A673 (cell line): ENCODE data around the gene WDHD1. TPM values are rescaled to one million over a fixed set of nuclear protein-coding genes. Genes with fewer than 3 reads are reported as not detected.

Experiments
- BruUV-seq: library from RNA; stranded (reverse); fragments of 400-500 nt; replicated peaks from 2 replicates; lab custom pipeline; 2021; lab: Mats Ljungman, UMichigan
- CTCF ChIA-PET: fragments of 300-600 bp; sonication (Branson Sonifier 250); formaldehyde crosslinking; loops from one replicate; lab custom pipeline; 2022; ENCODE audit warnings: antibody characterized with exemption; lab: Charles Lee
- POLR2A ChIA-PET: fragments of 300-600 bp; sonication (Branson Sonifier 250); formaldehyde crosslinking; loops from one replicate; lab custom pipeline; 2022; ENCODE audit warnings: antibody characterized with exemption; ENCODE audit not compliant: low non-redundant PET; lab: Charles Lee
- DNase-seq: peaks from one replicate; pipeline ENCODE4 v3.0.0-alpha.2; 2015; ENCODE audit warnings: low spot score
- H3K27ac ChIP-seq: fragments of 200-600 bp; sonication (generic); 2 replicates; pipeline ENCODE4 v1.5.1; 2016; ENCODE audit warnings: mixed run types, low read depth, mild to moderate bottlenecking, mixed read lengths, antibody characterized with exemption, low read length; ENCODE audit not compliant: poor library complexity, severe bottlenecking
- H3K27me3 ChIP-seq: fragments of 200-600 bp; sonication (generic); replicated peaks from 2 replicates; pipeline ENCODE4 v1.6.1; 2017; ENCODE audit warnings: mixed run types, low read depth, mild to moderate bottlenecking, mixed read lengths, antibody characterized with exemption, low read length; ENCODE audit not compliant: insufficient read depth, poor library complexity
- H3K36me3 ChIP-seq: fragments of 200-600 bp; sonication (generic); 2 replicates; pipeline ENCODE4 v1.6.1; 2016; ENCODE audit warnings: mixed run types, mild to moderate bottlenecking, mixed read lengths, antibody characterized with exemption, low read length; ENCODE audit not compliant: insufficient read depth, poor library complexity, severe bottlenecking
- H3K4me1 ChIP-seq: fragments of 200-600 bp; sonication (generic); 2 replicates; pipeline ENCODE4 v1.6.1; 2017; ENCODE audit warnings: mixed run types, mild to moderate bottlenecking, mixed read lengths, antibody characterized with exemption, low read length; ENCODE audit not compliant: insufficient read depth, poor library complexity, severe bottlenecking
- H3K4me3 ChIP-seq: fragments of 200-600 bp; sonication (generic); 2 replicates; pipeline ENCODE4 v1.5.1; 2016; ENCODE audit warnings: low read depth, mixed run types, mild to moderate bottlenecking, mixed read lengths, low read length; ENCODE audit not compliant: poor library complexity, severe bottlenecking
- H3K9me3 ChIP-seq: fragments of 200-600 bp; sonication (generic); 2 replicates; pipeline ENCODE4 v1.6.1; 2016; ENCODE audit warnings: mixed run types, low read depth, mild to moderate bottlenecking, mixed read lengths, antibody characterized with exemption, low read length; ENCODE audit not compliant: poor library complexity, severe bottlenecking
- EZH2 ChIP-seq: fragments of 200-600 bp; sonication (generic); IDR thresholded peaks from 2 replicates; pipeline ENCODE4 v1.6.1; 2017; ENCODE audit warnings: borderline replicate concordance, low read depth, mild to moderate bottlenecking, mixed read lengths, antibody characterized with exemption, low read length; ENCODE audit not compliant: poor library complexity, severe bottlenecking
- intact Hi-C: fragments of 100-400 bp; cut with micrococcal nuclease; formaldehyde crosslinking; loops from one replicate; pipeline ENCODE4 v1.10.0; 2022; ENCODE audit not compliant: unreplicated experiment
- total RNA-seq: library from RNA; stranded (reverse); gene quantifications from 2 replicates; pipeline ENCODE4 v1.2.3, GENCODE V29; 2021
- TF ChIP-seq, protein P1 (sequence below): fragments of 300-800, 200-600 bp; sonication (generic); conservative IDR thresholded peaks from 2 replicates; pipeline ENCODE4 v1.5.1; 2017; ENCODE audit warnings: low read depth, mild to moderate bottlenecking, antibody characterized with exemption, low read length, moderate library complexity, mixed read lengths

WDHD1 gene
- total RNA-seq, 1 experiment from 2014 or later = 52.7 TPM

GRCh38 chr14:54933006-54933405, 93.9 kb downstream of the WDHD1 start:
- DNase-seq = no peak
- Histone ChIP-seq H3K36me3 (no peaks in the 10 kb centered on the region), H3K27me3 (no peaks in the 10 kb centered on the region), H3K9me3 (no peaks in the 10 kb centered on the region), H3K27ac (no peak overlapping the region), H3K4me1 (peaks cover 6% of the 10 kb centered on the region), H3K4me3 (no peak overlapping the region)
- no TSS peak for BruUV-seq
- POLR2A ChIA-PET = no interaction called here
- CTCF ChIA-PET = no interaction called here
- intact Hi-C loops = no loop called here
- TF ChIP-seq, protein P1, sequence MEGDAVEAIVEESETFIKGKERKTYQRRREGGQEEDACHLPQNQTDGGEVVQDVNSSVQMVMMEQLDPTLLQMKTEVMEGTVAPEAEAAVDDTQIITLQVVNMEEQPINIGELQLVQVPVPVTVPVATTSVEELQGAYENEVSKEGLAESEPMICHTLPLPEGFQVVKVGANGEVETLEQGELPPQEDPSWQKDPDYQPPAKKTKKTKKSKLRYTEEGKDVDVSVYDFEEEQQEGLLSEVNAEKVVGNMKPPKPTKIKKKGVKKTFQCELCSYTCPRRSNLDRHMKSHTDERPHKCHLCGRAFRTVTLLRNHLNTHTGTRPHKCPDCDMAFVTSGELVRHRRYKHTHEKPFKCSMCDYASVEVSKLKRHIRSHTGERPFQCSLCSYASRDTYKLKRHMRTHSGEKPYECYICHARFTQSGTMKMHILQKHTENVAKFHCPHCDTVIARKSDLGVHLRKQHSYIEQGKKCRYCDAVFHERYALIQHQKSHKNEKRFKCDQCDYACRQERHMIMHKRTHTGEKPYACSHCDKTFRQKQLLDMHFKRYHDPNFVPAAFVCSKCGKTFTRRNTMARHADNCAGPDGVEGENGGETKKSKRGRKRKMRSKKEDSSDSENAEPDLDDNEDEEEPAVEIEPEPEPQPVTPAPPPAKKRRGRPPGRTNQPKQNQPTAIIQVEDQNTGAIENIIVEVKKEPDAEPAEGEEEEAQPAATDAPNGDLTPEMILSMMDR = no peak
- TF ChIP-seq EZH2 = no peak

DNA sequence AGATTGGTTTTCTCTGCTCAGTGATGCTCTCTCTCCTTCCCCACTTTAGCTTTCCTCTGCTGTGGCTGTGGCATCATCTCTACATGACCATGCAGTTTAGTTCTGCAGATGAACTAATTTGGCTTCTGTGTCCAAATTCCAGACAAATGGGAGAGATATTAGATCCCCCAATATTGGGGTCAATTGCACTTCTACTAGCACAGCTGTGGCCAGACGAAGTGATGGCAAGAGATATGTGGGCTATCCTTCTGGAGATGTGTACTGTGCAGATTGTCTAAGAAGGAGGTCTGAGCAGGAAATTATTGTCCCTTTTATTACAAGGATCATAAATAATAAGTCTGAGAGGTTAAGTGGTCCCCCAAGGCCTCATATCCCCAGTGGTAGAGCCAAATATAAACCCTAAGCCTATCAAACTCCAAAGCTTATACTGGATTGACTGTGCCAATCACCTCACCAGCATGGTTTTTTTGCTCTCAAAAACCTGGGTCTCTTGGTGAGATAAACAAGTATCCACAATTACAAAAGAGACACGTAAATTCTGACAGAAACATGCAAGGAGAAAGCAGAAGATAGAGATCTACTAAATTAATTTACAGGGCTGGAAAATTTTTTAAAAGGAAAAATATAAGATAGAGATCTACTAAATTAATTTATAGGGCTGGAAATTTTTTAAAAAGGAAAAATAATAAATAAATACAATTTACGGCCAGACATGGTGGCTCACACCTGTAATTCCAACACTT, 95.1 kb downstream of the WDHD1 start:
- H3K27me3 ChIP-seq = no peaks in the 10 kb centered on the region
- intact Hi-C loops = no loop called here
- no peak overlapping the region for H3K4me3 ChIP-seq
- peaks cover 6% of the 10 kb centered on the region for H3K4me1 ChIP-seq
- TF ChIP-seq, protein P1 = no peak
- TF ChIP-seq EZH2 = no peak
- DNase-seq = no peak
- BruUV-seq = no TSS peak
- no peaks in the 10 kb centered on the region for H3K9me3 ChIP-seq
- POLR2A ChIA-PET = no interaction called here
- no peaks in the 10 kb centered on the region for H3K36me3 ChIP-seq
- no peak overlapping the region for H3K27ac ChIP-seq
- CTCF ChIA-PET = no interaction called here

DNA sequence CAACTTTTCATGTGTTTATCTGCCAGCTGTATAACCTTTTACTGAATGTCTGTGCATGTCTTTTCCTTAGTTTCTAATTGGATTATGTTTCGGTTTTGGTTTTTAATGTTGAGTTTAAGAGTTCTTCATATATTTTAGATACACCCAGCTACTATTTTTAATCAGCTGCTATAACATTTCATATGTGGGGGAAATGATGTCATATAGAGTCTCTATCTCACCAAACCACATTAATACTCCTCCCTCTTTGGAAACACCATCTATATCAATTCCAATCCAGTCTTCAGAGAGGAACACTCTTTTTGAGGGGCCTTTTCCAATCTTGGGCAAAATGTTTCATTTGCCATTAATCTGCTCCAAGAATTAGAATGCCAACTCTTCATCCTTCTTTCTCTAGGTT, 95.8 kb downstream of the WDHD1 start:
- ChIA-PET POLR2A (no interaction called here), CTCF (no interaction called here)
- Histone ChIP-seq H3K36me3 (no peaks in the 10 kb centered on the region), H3K9me3 (no peaks in the 10 kb centered on the region), H3K27ac (no peak overlapping the region), H3K4me1 (peaks cover 6% of the 10 kb centered on the region), H3K4me3 (no peak overlapping the region), H3K27me3 (no peaks in the 10 kb centered on the region)
- intact Hi-C loops = no loop called here
- TF ChIP-seq, protein P1 = no peak
- TF ChIP-seq EZH2 = no peak
- BruUV-seq = no TSS peak
- DNase-seq = no peak
